ENCODE results near the gene PICALM.
"Not testable (repeated sequence)": the region's sequence is repeated elsewhere in the genome, so short reads cannot be mapped to it uniquely, and the experiment has no call there.

The PICALM gene

DNA sequence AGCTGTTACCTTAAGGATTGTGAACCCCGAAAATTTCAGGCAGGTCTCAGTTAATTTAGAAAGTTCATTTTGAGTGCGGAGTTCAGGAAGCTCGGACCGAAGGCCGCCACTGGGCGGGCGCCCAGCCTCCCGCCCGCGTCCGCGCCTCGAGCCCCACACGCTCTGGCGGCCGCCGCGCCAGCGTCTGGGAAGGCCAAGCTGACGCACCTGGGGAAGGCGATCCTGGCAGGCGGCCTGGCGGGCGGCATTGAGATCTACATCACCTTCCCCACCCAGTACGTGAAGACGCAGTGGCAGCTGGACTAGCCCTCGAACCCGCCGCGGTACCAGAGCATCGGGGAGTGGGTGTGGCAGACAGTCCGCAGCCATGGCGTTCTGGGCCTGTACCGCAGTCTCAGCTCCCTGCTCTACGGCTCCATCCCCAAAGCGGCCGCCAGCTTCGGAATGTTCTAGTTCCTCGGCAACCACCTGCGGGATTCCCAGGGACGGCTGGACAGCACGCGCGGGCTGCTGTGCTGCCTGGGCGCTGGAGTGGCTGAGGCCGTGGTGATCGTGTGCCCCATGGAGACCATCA is 134.2 kb downstream of the PICALM start:
- DNase-seq: no peak

GRCh38 chr11:85930879-85931366 is 138.0 kb downstream of the PICALM start:
- no peak for DNase-seq

- not testable (repeated sequence) for DNase-seq
Measured at GRCh38 chr11:85926653-85927214, 142.2 kb downstream of the PICALM start.

GRCh38 chr11:85923455-85923854 is 145.4 kb downstream of the PICALM start:
- DNase-seq: no peak

- DNase-seq: no peak
Measured at GRCh38 chr11:85922367-85922766, 146.5 kb downstream of the PICALM start.

DNA sequence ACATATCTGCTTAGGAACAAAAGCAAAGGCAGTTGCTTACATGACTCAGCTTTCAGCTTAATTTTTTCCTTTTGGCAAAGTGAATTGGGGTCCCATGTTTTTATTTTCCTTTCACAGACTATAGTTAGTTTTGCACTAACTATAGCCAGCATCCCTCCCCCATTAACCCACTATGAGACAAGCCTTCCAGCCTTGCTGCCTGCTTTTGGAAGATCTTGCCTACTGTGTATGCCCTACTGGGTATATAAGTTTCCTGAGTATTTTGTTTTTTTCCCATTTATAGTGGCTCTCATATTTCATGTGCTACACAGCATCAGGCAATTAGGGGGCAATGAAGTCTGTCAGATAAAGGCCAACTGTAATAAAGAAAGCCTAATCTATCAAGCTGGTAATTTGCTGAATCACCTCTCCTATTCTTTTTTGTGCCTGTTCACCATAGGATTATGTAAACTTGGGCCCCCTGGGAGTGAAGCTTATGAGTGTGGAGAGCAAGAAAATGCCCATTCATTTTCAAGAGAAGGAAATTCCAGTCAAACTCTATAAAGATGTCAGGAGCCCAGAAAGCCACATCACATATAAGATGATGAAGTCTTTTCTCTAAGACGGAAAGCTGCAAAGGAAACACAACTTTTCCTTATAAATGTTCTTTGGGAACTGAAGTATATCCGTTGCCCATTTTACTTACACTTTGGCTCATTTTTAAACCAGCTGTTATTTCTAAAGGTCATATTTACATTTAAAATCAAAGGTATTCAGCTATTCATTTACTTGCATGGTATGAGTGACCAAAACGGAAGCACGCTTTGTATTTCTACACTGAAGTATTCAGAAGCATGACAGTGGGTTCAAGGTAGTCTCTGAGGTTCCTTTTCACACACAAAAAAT is 149.7 kb downstream of the PICALM start:
- DNase-seq: no peak

GRCh38 chr11:85914425-85914824 is 154.5 kb downstream of the PICALM start:
- no peak for DNase-seq

DNA sequence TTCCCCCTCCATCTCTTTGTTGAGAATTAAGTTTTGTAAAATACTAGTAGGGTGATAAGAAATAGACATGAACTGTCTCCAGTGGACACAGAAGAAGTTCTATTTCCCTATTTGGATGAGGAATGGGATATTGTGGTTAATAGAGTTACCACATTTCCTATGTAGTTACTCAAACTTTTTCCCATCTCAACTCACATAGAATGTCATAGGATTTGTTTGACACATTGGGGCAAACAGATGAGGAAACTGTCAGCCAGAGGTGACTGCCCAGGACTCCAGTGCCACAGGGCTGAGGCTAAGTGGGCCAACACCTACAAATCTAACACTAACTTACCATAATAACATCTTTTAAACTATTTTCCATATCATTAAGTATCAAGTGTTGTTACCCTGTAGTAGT is 155.4 kb downstream of the PICALM start:
- DNase-seq: no peak

- DNase-seq: no peak
Measured at GRCh38 chr11:85912414-85912813, 156.5 kb downstream of the PICALM start.

All from activated CD4-positive, alpha-beta T cell treated with anti-CD3 and anti-CD28 coated beads for 1 hour (primary cell).